OCI-LY3 (cell line): ENCODE measurements around the gene ANKS1A.

Experiments
- EZH2phosphoT487 ChIP-seq: fragments of 200-600 bp; shearing (Covaris generic); IDR thresholded peaks from 2 replicates; pipeline ENCODE4 v1.6.1; 2018; ENCODE audit warnings: antibody characterized with exemption, mixed run types, low read depth
- TF ChIP-seq, protein P1 (sequence below): fragments of 200-600, 300-600 bp; sonication (generic); IDR thresholded peaks from 2 replicates; pipeline ENCODE4 v1.5.1; 2014; ENCODE audit warnings: antibody characterized with exemption, low read length, low read depth

DNA sequence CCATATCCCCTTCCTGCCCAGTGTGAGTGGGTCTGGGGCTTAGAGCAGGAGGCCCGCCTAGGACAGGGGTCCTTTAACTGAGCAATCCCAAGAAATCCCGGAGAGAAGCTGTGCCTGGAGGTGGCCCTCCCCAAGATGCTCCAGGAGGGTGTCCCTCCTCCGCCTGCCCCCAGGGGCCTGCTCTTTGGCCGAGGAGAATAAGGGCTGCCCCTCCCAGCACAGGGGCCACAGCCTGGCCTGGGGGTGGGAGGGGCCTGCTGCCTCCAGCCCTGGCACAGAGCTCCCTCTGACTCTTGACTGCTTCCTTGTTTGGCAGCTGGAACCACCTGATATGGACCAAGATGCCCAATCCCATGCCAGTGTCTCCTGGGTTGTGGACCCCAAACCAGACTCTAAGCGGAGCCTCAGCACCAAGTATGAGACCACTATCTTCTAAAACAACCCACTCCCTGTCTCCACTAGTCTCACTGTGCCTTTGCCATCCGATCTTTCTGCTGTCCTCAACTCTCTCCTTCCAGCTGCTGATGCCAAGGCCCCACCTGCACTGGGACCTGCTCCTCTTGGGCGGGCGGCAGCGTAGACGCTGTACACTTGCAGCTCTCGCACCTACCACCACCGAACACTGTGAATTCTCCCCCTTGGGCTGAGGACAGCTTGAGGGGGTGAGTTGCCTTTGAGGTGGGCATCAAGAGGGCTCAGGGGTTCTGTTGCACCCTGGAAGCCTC lies 197.7 kb downstream of the ANKS1A start:
- TF ChIP-seq, protein P1, sequence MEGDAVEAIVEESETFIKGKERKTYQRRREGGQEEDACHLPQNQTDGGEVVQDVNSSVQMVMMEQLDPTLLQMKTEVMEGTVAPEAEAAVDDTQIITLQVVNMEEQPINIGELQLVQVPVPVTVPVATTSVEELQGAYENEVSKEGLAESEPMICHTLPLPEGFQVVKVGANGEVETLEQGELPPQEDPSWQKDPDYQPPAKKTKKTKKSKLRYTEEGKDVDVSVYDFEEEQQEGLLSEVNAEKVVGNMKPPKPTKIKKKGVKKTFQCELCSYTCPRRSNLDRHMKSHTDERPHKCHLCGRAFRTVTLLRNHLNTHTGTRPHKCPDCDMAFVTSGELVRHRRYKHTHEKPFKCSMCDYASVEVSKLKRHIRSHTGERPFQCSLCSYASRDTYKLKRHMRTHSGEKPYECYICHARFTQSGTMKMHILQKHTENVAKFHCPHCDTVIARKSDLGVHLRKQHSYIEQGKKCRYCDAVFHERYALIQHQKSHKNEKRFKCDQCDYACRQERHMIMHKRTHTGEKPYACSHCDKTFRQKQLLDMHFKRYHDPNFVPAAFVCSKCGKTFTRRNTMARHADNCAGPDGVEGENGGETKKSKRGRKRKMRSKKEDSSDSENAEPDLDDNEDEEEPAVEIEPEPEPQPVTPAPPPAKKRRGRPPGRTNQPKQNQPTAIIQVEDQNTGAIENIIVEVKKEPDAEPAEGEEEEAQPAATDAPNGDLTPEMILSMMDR: no peak
- no peak for TF ChIP-seq EZH2phosphoT487
